Natural killer cell (primary cell): Measurements from ENCODE around the gene NDUFV1. TPM values are rescaled to one million over a fixed set of nuclear protein-coding genes. Genes with fewer than 3 reads are reported as not detected.
"Not testable (repeated sequence)": the region's sequence is repeated elsewhere in the genome, so short reads cannot be mapped to it uniquely, and the experiment has no call there.

Source experiments
- ATAC-seq, 3 donors: fragments of 150-1000 bp in 2 of 3; fragments of 200-7000 bp in 1 of 3; cut with Tn5 transposase; 1 replicate in 1 of 3; 2 replicates in 2 of 3; pipeline ENCODE4 v1.10.0; 2021; ENCODE audit warnings: mild to moderate bottlenecking in 2 of 3, moderate library complexity in 2 of 3
- DNase-seq, 2 donors: peaks; one replicate each; pipeline versions ENCODE4 v3.0.0 to v3.0.0-alpha.2; 2013 to 2021; ENCODE audit warnings: mixed read lengths in 1 of 2
- H3K27ac ChIP-seq: one replicate; pipeline ENCODE4 v1.5.1; 2013; ENCODE audit warnings: mild to moderate bottlenecking, low read length
- H3K27me3 ChIP-seq: one replicate; pipeline ENCODE4 v1.6.1; 2013; ENCODE audit warnings: low read length; ENCODE audit not compliant: control insufficient read depth, insufficient read depth
- H3K36me3 ChIP-seq: one replicate; pipeline ENCODE4 v1.6.1; 2013; ENCODE audit warnings: low read length; ENCODE audit not compliant: control insufficient read depth, insufficient read depth
- H3K4me1 ChIP-seq: one replicate; pipeline ENCODE4 v1.6.1; 2013; ENCODE audit warnings: low read length; ENCODE audit not compliant: control insufficient read depth, insufficient read depth
- H3K4me3 ChIP-seq: one replicate; pipeline ENCODE4 v1.5.1; 2013; ENCODE audit warnings: low read length
- H3K9me3 ChIP-seq: one replicate; pipeline ENCODE4 v1.6.1; 2013; ENCODE audit warnings: low read length; ENCODE audit not compliant: control insufficient read depth, insufficient read depth
- H3K27ac Mint-ChIP-seq, 2 donors: one replicate each; pipeline ENCODE4 v1.8.0; 2022; ENCODE audit warnings: mild to moderate bottlenecking in 2 of 2, mixed read lengths in 2 of 2, moderate library complexity in 1 of 2
- H3K27me3 Mint-ChIP-seq, 2 donors: one replicate each; pipeline ENCODE4 v1.8.0; 2022; ENCODE audit warnings: low read depth in 2 of 2, mixed read lengths in 2 of 2
- H3K36me3 Mint-ChIP-seq: one replicate; pipeline ENCODE4 v1.8.0; 2022; ENCODE audit warnings: mixed read lengths
- H3K4me1 Mint-ChIP-seq, 2 donors: one replicate each; pipeline ENCODE4 v1.8.0; 2022; ENCODE audit warnings: mixed read lengths in 2 of 2
- H3K4me3 Mint-ChIP-seq: one replicate; pipeline ENCODE4 v1.8.0; 2022; ENCODE audit warnings: mild to moderate bottlenecking, moderate library complexity, mixed read lengths
- H3K9me3 Mint-ChIP-seq, 2 donors: one replicate each; pipeline ENCODE4 v1.8.0; 2022; ENCODE audit warnings: mixed read lengths in 2 of 2
- WGBS: methylation state at CpG from one replicate; pipeline ENCODE4 v1.1.7; 2013; ENCODE audit warnings: missing lambda C conversion rate; ENCODE audit not compliant: insufficient coverage; 5-methylcytosine and 5-hydroxymethylcytosine counted together
- intact Hi-C: fragments of 100-400 bp; cut with micrococcal nuclease; formaldehyde crosslinking; loops from one replicate; pipeline ENCODE4 v1.14.2; 2022
- total RNA-seq, 4 donors: library from RNA; stranded (reverse); fragments of 120-200 nt in 1 of 4; gene quantifications; one replicate each; pipeline versions ENCODE4 v1.2.3 to v1.2.4, GENCODE V29; 2013 to 2022
- TF ChIP-seq, protein P1 (sequence below): fragments of 200-600 bp; IDR thresholded peaks from one replicate; pipeline ENCODE4 v1.8.0; 2022; ENCODE audit warnings: antibody characterized with exemption

The NDUFV1 gene
- total RNA-seq, 3 donors from 2014 or later (not counting 1 experiment from before 2014, with no cell fraction given): 346 to 393 (median 360) TPM

GRCh38 chr11:67656278-67656922 lies 49.7 kb downstream of the NDUFV1 start:
- Mint-ChIP-seq H3K27ac (no peak overlapping the region), H3K27me3 (peaks cover 0 to 5% of the 10 kb centered on the region in 2 donors), H3K4me3 (no peak overlapping the region), H3K9me3 (no peaks in the 10 kb centered on the region), H3K4me1 (no peaks in the 10 kb centered on the region), H3K36me3 (no peaks in the 10 kb centered on the region)
- Histone ChIP-seq H3K27ac (no peak overlapping the region), H3K9me3 (no peaks in the 10 kb centered on the region), H3K4me3 (no peak overlapping the region), H3K27me3 (no peaks in the 10 kb centered on the region), H3K4me1 (peaks cover 3% of the 10 kb centered on the region), H3K36me3 (no peaks in the 10 kb centered on the region)
- DNase-seq (no peak), ATAC-seq (no peak)
- intact Hi-C loops: loop anchor here (5.0 kb wide), 1 partner anchor 74 kb away; the partner anchor contains the start of gene GSTP1
- TF ChIP-seq, protein P1, sequence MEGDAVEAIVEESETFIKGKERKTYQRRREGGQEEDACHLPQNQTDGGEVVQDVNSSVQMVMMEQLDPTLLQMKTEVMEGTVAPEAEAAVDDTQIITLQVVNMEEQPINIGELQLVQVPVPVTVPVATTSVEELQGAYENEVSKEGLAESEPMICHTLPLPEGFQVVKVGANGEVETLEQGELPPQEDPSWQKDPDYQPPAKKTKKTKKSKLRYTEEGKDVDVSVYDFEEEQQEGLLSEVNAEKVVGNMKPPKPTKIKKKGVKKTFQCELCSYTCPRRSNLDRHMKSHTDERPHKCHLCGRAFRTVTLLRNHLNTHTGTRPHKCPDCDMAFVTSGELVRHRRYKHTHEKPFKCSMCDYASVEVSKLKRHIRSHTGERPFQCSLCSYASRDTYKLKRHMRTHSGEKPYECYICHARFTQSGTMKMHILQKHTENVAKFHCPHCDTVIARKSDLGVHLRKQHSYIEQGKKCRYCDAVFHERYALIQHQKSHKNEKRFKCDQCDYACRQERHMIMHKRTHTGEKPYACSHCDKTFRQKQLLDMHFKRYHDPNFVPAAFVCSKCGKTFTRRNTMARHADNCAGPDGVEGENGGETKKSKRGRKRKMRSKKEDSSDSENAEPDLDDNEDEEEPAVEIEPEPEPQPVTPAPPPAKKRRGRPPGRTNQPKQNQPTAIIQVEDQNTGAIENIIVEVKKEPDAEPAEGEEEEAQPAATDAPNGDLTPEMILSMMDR: no peak
- WGBS: 89% methylated on average over 4 of the region's 4 CpGs

DNA sequence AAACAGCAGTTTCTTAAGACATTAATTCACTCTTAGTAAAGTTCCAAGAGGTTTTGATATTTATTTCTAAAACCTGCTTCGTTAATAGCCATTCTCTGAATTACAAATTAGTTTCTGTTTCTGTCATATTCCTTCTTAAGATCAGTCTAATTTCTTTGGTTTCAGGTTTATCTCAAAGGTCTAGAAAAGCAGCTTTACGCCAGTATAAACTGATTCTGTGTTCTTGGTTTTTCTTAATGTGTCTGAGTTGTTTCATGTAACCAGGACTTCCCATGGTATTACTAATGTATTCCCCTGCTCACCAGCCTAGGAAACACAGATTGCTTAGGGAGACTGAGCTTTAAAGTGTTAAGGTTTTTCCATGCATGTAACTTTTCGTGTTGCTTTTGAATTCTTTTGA lies 50.6 kb downstream of the NDUFV1 start:
- H3K36me3 Mint-ChIP-seq: no peaks in the 10 kb centered on the region
- ATAC-seq: no peak
- TF ChIP-seq, protein P1: no peak

GRCh38 chr11:67659651-67660165 lies 53.0 kb downstream of the NDUFV1 start:
- H3K36me3 ChIP-seq, DNase-seq, H3K9me3 Mint-ChIP-seq, H3K4me1 Mint-ChIP-seq, H3K27ac ChIP-seq, H3K9me3 ChIP-seq, H3K27me3 Mint-ChIP-seq, H3K4me1 ChIP-seq, H3K4me3 ChIP-seq, H3K4me3 Mint-ChIP-seq, ATAC-seq, H3K27ac Mint-ChIP-seq, H3K27me3 ChIP-seq, H3K36me3 Mint-ChIP-seq: not testable (repeated sequence)
- 49% methylated on average over 4 of the region's 5 CpGs for WGBS
- TF ChIP-seq, protein P1: peak; percentile 41
- intact Hi-C loops: loop anchor here (1.0 to 5.0 kb wide), 3 partner anchors 19 to 77 kb away; partner anchors contain the start of genes GSTP1 and NUDT8

More for the DNA sequence above, 50.6 kb downstream of the NDUFV1 start:
- no peak overlapping the region for H3K4me3 Mint-ChIP-seq
- DNase-seq: no peak
- Histone ChIP-seq H3K9me3 (no peaks in the 10 kb centered on the region), H3K27me3 (no peaks in the 10 kb centered on the region), H3K4me1 (peaks cover 3% of the 10 kb centered on the region), H3K27ac (no peak overlapping the region), H3K4me3 (no peak overlapping the region), H3K36me3 (no peaks in the 10 kb centered on the region)
- H3K9me3 Mint-ChIP-seq: no peaks in the 10 kb centered on the region
- intact Hi-C loops: loop anchor here (5.0 kb wide), 1 partner anchor 75 kb away; the partner anchor contains the start of gene GSTP1
- H3K4me1 Mint-ChIP-seq: no peaks in the 10 kb centered on the region
- no peak overlapping the region for H3K27ac Mint-ChIP-seq
- peaks cover 0 to 5% of the 10 kb centered on the region in 2 donors for H3K27me3 Mint-ChIP-seq
- 54% methylated on average over 1 of the region's 3 CpGs for WGBS

- H3K36me3 ChIP-seq, H3K27me3 ChIP-seq, H3K27ac ChIP-seq, H3K36me3 Mint-ChIP-seq, ATAC-seq, H3K27me3 Mint-ChIP-seq, H3K27ac Mint-ChIP-seq, H3K4me1 Mint-ChIP-seq, H3K4me1 ChIP-seq, intact Hi-C loops, H3K9me3 ChIP-seq, DNase-seq, H3K4me3 ChIP-seq, H3K4me3 Mint-ChIP-seq, H3K9me3 Mint-ChIP-seq: not testable (repeated sequence)
- 88% methylated on average over 5 of the region's 5 CpGs for WGBS
Observed at GRCh38 chr11:67660752-67661151, 54.0 kb downstream of the NDUFV1 start.

Other genes with a start within 250 kb of the NDUFV1 start
- 10 to 100 TPM in 2 of 3 donors, 1 to 10 TPM in 1; 9.8 to 13.4 (median 10.3) TPM for gene CLCF1, start 233.3 kb upstream of the NDUFV1 start, total RNA-seq
- gene RAD9A, start 214.9 kb upstream of the NDUFV1 start, total RNA-seq: 10 to 100 TPM; 30.2 to 47.1 (median 37.3) TPM
- 100 to 1,000 TPM; 222 to 245 (median 233) TPM for gene PPP1CA, start 205.1 kb upstream of the NDUFV1 start, total RNA-seq
- gene TBC1D10C, start 202.9 kb upstream of the NDUFV1 start, total RNA-seq: 100 to 1,000 TPM; 314 to 359 (median 342) TPM
- 10 to 100 TPM; 25.0 to 29.0 (median 25.0) TPM for gene CARNS1, start 191.3 kb upstream of the NDUFV1 start, total RNA-seq
- 10 to 100 TPM; 81.0 to 89.6 (median 84.6) TPM for gene RPS6KB2, start 178.4 kb upstream of the NDUFV1 start, total RNA-seq
- gene PTPRCAP, start 169.3 kb upstream of the NDUFV1 start, total RNA-seq: 100 to 1,000 TPM; 240 to 301 (median 269) TPM
- 10 to 100 TPM in 2 of 3 donors, 1 to 10 TPM in 1; 9.7 to 16.2 (median 15.0) TPM for gene CORO1B, start 163.5 kb upstream of the NDUFV1 start, total RNA-seq
- under 1 TPM in 1 of 3 donors, not detected in 2; 0.25 TPM for gene GPR152, start 154.2 kb upstream of the NDUFV1 start, total RNA-seq
- 10 to 100 TPM; 12.9 to 22.8 (median 21.3) TPM for gene CABP4, start 151.6 kb upstream of the NDUFV1 start, total RNA-seq
- gene TMEM134, start 137.7 kb upstream of the NDUFV1 start, total RNA-seq: 10 to 100 TPM; 57.8 to 65.7 (median 61.2) TPM
- 100 to 1,000 TPM in 1 of 3 donors, 10 to 100 TPM in 2; 93.3 to 113 (median 98.1) TPM for gene AIP, start 123.9 kb upstream of the NDUFV1 start, total RNA-seq
- gene PITPNM1, start 101.6 kb upstream of the NDUFV1 start, total RNA-seq: 100 to 1,000 TPM in 2 of 3 donors, 10 to 100 TPM in 1; 99.9 to 135 (median 123) TPM
- gene CDK2AP2, start 98.8 kb upstream of the NDUFV1 start, total RNA-seq: 10 to 100 TPM; 57.9 to 67.7 (median 65.5) TPM
- gene CABP2, start 83.5 kb upstream of the NDUFV1 start, total RNA-seq: not detected
- 100 to 1,000 TPM; 172 to 218 (median 212) TPM for gene GSTP1, start 23.1 kb upstream of the NDUFV1 start, total RNA-seq
- 1 to 10 TPM; 1.7 to 5.2 (median 4.1) TPM for gene NUDT8, start 23.0 kb downstream of the NDUFV1 start, total RNA-seq
- not detected for gene TBX10, start 32.8 kb downstream of the NDUFV1 start, total RNA-seq
- 1 to 10 TPM in 1 of 3 donors, under 1 TPM in 1, not detected in 1; 0.96 to 1.1 TPM for gene ACY3, start 43.8 kb downstream of the NDUFV1 start, total RNA-seq
- not detected for gene ALDH3B2, start 67.7 kb downstream of the NDUFV1 start, total RNA-seq